HCT116 (cell line): ENCODE measurements around the gene TEX26. TPM values are rescaled to one million over a fixed set of nuclear protein-coding genes. Genes with fewer than 3 reads are reported as not detected.

Source experiments
- ATAC-seq: fragments of 200-7000 bp; cut with Tn5 transposase; 2 replicates; pipeline ENCODE4 v1.9.1; 2020; ENCODE audit warnings: mild to moderate bottlenecking, moderate library complexity
- BruUV-seq: library from RNA; stranded (reverse); fragments of 400-500 nt; replicated peaks from 2 replicates; lab custom pipeline; 2021; lab: Mats Ljungman, UMichigan
- CTCF ChIA-PET: fragments of 300-600 bp; sonication (Branson Sonifier 250); formaldehyde crosslinking; loops from one replicate; lab custom pipeline; 2021; ENCODE audit warnings: antibody characterized with exemption; lab: Charles Lee
- POLR2A ChIA-PET: fragments of 300-600, 350-600 bp; sonication (Branson Sonifier 250); formaldehyde crosslinking; loops from one replicate; lab custom pipeline; 2021; ENCODE audit warnings: antibody characterized with exemption; lab: Charles Lee
- RAD21 ChIA-PET, 2 experiments: fragments of 300-600 bp; sonication (Branson Sonifier 250); formaldehyde crosslinking; loops; one replicate each; lab custom pipeline; 2023; ENCODE audit warnings: low total read pairs in 2 of 2; ENCODE audit not compliant: uncharacterized antibody in 2 of 2, unreplicated experiment in 2 of 2, low non-redundant PET in 1 of 2; lab: Charles Lee
- DNase-seq: peaks from one replicate; pipeline ENCODE4 v3.0.0-alpha.2; 2010; ENCODE audit warnings: low read depth, low spot score
- H2AFZ ChIP-seq: fragments of 200-600 bp; shearing (Covaris generic), sonication (generic); 2 replicates; pipeline ENCODE4 v1.6.1; 2017; ENCODE audit warnings: low read depth, mixed run types, mixed read lengths, antibody characterized with exemption, low read length; ENCODE audit not compliant: poor library complexity, severe bottlenecking
- H3K27ac ChIP-seq: 2 replicates; pipeline ENCODE4 v1.5.1; 2012; ENCODE audit warnings: low read depth, low read length
- H3K27me3 ChIP-seq: fragments of 200-600 bp; sonication (generic); 2 replicates; pipeline ENCODE4 v1.6.1; 2016; ENCODE audit warnings: mixed run types, low read length, mixed read lengths; ENCODE audit not compliant: insufficient read depth
- H3K36me3 ChIP-seq, 2 experiments: fragments of 200-500 bp in 1 of 2; fragments of 200-600 bp in 1 of 2; sonication (Bioruptor generic) in 1 of 2; sonication (generic) in 1 of 2; 2 replicates each; pipeline versions ENCODE4 v1.5.1 to v1.6.1; 2014 to 2016; ENCODE audit warnings: low read length in 2 of 2, inconsistent platforms in 1 of 2, mixed read lengths in 1 of 2, mixed run types in 1 of 2; ENCODE audit not compliant: insufficient read depth in 2 of 2, control insufficient read depth in 1 of 2
- H3K4me1 ChIP-seq, 2 experiments: fragments of 200-600 bp in 1 of 2; sonication (generic) in 1 of 2; 2 replicates each; pipeline versions ENCODE4 v1.5.1 to v1.6.1; 2012 to 2017; ENCODE audit warnings: low read length in 2 of 2, inconsistent platforms in 1 of 2, mild to moderate bottlenecking in 1 of 2, mixed read lengths in 1 of 2, mixed run types in 1 of 2, moderate library complexity in 1 of 2; ENCODE audit not compliant: insufficient read depth in 2 of 2, control insufficient read depth in 1 of 2
- H3K4me2 ChIP-seq: fragments of 200-600 bp; sonication (generic); 2 replicates; pipeline ENCODE4 v1.6.1; 2017; ENCODE audit warnings: mixed run types, low read length, mixed read lengths
- H3K4me3 ChIP-seq, 2 experiments: fragments of 200-600 bp in 1 of 2; sonication (generic) in 1 of 2; replicated peaks in 1 of 2; 2 replicates each; pipeline ENCODE4 v1.5.1; 2011 to 2016; ENCODE audit warnings: low read length in 2 of 2, control low read depth in 1 of 2, low read depth in 1 of 2, mild to moderate bottlenecking in 1 of 2, mixed read lengths in 1 of 2, mixed run types in 1 of 2
- H3K79me2 ChIP-seq: fragments of 200-600 bp; sonication (generic); 2 replicates; pipeline ENCODE4 v1.6.1; 2017; ENCODE audit warnings: mild to moderate bottlenecking, mixed run types, low read length, moderate library complexity, mixed read lengths; ENCODE audit not compliant: insufficient read depth
- H3K9ac ChIP-seq: fragments of 200-600 bp; sonication (generic); 2 replicates; pipeline ENCODE4 v1.6.1; 2016; ENCODE audit warnings: low read length, mixed read lengths
- H3K9me2 ChIP-seq: fragments of 200-600 bp; sonication (generic), shearing (Covaris generic); 2 replicates; pipeline ENCODE4 v1.6.1; 2017; ENCODE audit warnings: mixed run types, mild to moderate bottlenecking, moderate library complexity; ENCODE audit not compliant: insufficient read depth
- H3K9me3 ChIP-seq, 2 experiments: fragments of 200-500 bp in 1 of 2; fragments of 200-600 bp in 1 of 2; sonication (Bioruptor generic) in 1 of 2; sonication (generic) in 1 of 2; 2 replicates each; pipeline ENCODE4 v1.6.1; 2014 to 2017; ENCODE audit warnings: low read length in 2 of 2, mixed read lengths in 2 of 2, inconsistent platforms in 1 of 2, low read depth in 1 of 2, mild to moderate bottlenecking in 1 of 2, mixed run types in 1 of 2, moderate library complexity in 1 of 2; ENCODE audit not compliant: control insufficient read depth in 1 of 2, insufficient read depth in 1 of 2
- H4K20me1 ChIP-seq: fragments of 200-600 bp; sonication (generic), shearing (Covaris generic); 2 replicates; pipeline ENCODE4 v1.6.1; 2017; ENCODE audit warnings: mixed run types, mild to moderate bottlenecking, moderate library complexity; ENCODE audit not compliant: insufficient read depth
- ATF3 ChIP-seq: IDR thresholded peaks from 2 replicates; pipeline ENCODE4 v1.6.1; 2012
- CBX3 ChIP-seq: IDR thresholded peaks from 2 replicates; pipeline ENCODE4 v1.6.1; 2012; ENCODE audit warnings: low read depth
- EGR1 ChIP-seq: IDR thresholded peaks from 2 replicates; pipeline ENCODE4 v1.6.1; 2012; ENCODE audit warnings: low read depth
- ELF1 ChIP-seq: IDR thresholded peaks from 2 replicates; pipeline ENCODE4 v1.6.1; 2012; ENCODE audit warnings: low read depth, borderline replicate concordance
- EZH2phosphoT487 ChIP-seq: fragments of 200-600 bp; IDR thresholded peaks from 2 replicates; pipeline ENCODE4 v1.6.1; 2018; ENCODE audit warnings: antibody characterized with exemption, borderline replicate concordance
- FOSL1 ChIP-seq: IDR thresholded peaks from 2 replicates; pipeline ENCODE4 v1.6.1; 2012; ENCODE audit warnings: low read depth
- JUND ChIP-seq: IDR thresholded peaks from 2 replicates; pipeline ENCODE4 v1.6.1; 2012
- MAX ChIP-seq: IDR thresholded peaks from 2 replicates; pipeline ENCODE4 v1.6.1; 2012
- POLR2A ChIP-seq: IDR thresholded peaks from 2 replicates; pipeline ENCODE4 v1.7.0; 2011; ENCODE audit warnings: borderline replicate concordance; ENCODE audit not compliant: insufficient read depth, insufficient read length; ENCODE audit errors: extremely low read depth
- RAD21 ChIP-seq: IDR thresholded peaks from 2 replicates; pipeline ENCODE4 v1.6.1; 2012; ENCODE audit warnings: low read depth, mild to moderate bottlenecking
- SP1 ChIP-seq: IDR thresholded peaks from 2 replicates; pipeline ENCODE4 v1.6.1; 2012; ENCODE audit warnings: low read depth
- SRF ChIP-seq: IDR thresholded peaks from 2 replicates; pipeline ENCODE4 v1.6.1; 2012; ENCODE audit warnings: low read depth
- TCF7L2 ChIP-seq: IDR thresholded peaks from 2 replicates; pipeline ENCODE4 v1.7.0; 2011; ENCODE audit warnings: borderline replicate concordance, inconsistent platforms; ENCODE audit not compliant: insufficient read depth, insufficient read length; ENCODE audit errors: extremely low read depth
- YY1 ChIP-seq: IDR thresholded peaks from 2 replicates; pipeline ENCODE4 v1.6.1; 2011; ENCODE audit warnings: low read length, low read depth, moderate library complexity, mild to moderate bottlenecking; ENCODE audit not compliant: insufficient replicate concordance; ENCODE audit errors: extremely low read depth
- ZBTB33 ChIP-seq: IDR thresholded peaks from 2 replicates; pipeline ENCODE4 v1.6.1; 2011; ENCODE audit warnings: mild to moderate bottlenecking, low read length, moderate library complexity; ENCODE audit not compliant: insufficient replicate concordance; ENCODE audit errors: extremely low read depth
- ZFX ChIP-seq: fragments of 450-650 bp; IDR thresholded peaks from 2 replicates; pipeline ENCODE4 v1.6.1; 2017
- ZNF274 ChIP-seq: fragments of 200-500 bp; sonication (Bioruptor generic); IDR thresholded peaks from 2 replicates; pipeline ENCODE4 v1.6.1; 2014; ENCODE audit warnings: mild to moderate bottlenecking, low read depth, low read length, inconsistent platforms
- intact Hi-C: fragments of 100-400 bp; cut with micrococcal nuclease; formaldehyde crosslinking; loops from 2 replicates; pipeline ENCODE4 v1.10.0; 2022
- total RNA-seq: library from RNA; stranded (reverse); gene quantifications from one replicate; pipeline ENCODE4 v1.2.1, GENCODE V29; 2021; ENCODE audit not compliant: unreplicated experiment

Gene TEX26
- total RNA-seq, 1 experiment from 2014 or later: not detected

GRCh38 chr13:31005066-31005465 is 72.6 kb downstream of the TEX26 start:
- POLR2A ChIA-PET: no interaction called here
- CTCF ChIA-PET: no interaction called here
- H3K9me2 ChIP-seq: no peaks in the 10 kb centered on the region
- H3K27me3 ChIP-seq: no peaks in the 10 kb centered on the region
- H3K36me3 ChIP-seq: no peaks in the 10 kb centered on the region
- no peaks in the 10 kb centered on the region for H4K20me1 ChIP-seq
- ATAC-seq: no peak
- no peak overlapping the region for H3K9ac ChIP-seq
- RAD21 ChIA-PET: no interaction called here
- H3K4me2 ChIP-seq: no peak overlapping the region
- no peak overlapping the region for H3K4me3 ChIP-seq
- no peak overlapping the region for H3K27ac ChIP-seq
- H3K4me1 ChIP-seq: peaks cover 3 to 5% of the 10 kb centered on the region in 2 experiments; a peak in 2 of 4 replicates
- no peaks in the 10 kb centered on the region for H3K79me2 ChIP-seq
- intact Hi-C loops: no loop called here
- TF ChIP-seq FOSL1: no peak
- no peak for TF ChIP-seq ZFX
- TF ChIP-seq ZBTB33: no peak
- TF ChIP-seq SRF: no peak
- no peak for TF ChIP-seq CBX3
- no peak for TF ChIP-seq EZH2phosphoT487
- TF ChIP-seq EGR1: no peak
- no peak for TF ChIP-seq ZNF274
- TF ChIP-seq ELF1: no peak
- TF ChIP-seq MAX: no peak
- TF ChIP-seq JUND: no peak
- no peak for TF ChIP-seq POLR2A
- no peak for TF ChIP-seq ATF3
- TF ChIP-seq TCF7L2: no peak
- TF ChIP-seq RAD21: no peak
- no peak for TF ChIP-seq SP1
- no peak for TF ChIP-seq YY1
- BruUV-seq: no TSS peak
- H2AFZ ChIP-seq: no peak overlapping the region
- no peak for DNase-seq
- H3K9me3 ChIP-seq: no peaks in the 10 kb centered on the region
